HCT116 (cell line): ENCODE measurements around the gene ST6GAL2. TPM values are rescaled to one million over a fixed set of nuclear protein-coding genes. Genes with fewer than 3 reads are reported as not detected.

Experiments
- ATAC-seq: fragments of 200-7000 bp; cut with Tn5 transposase; 2 replicates; pipeline ENCODE4 v1.9.1; 2020; ENCODE audit warnings: mild to moderate bottlenecking, moderate library complexity
- BruUV-seq: library from RNA; stranded (reverse); fragments of 400-500 nt; replicated peaks from 2 replicates; lab custom pipeline; 2021; lab: Mats Ljungman, UMichigan
- CTCF ChIA-PET: fragments of 300-600 bp; sonication (Branson Sonifier 250); formaldehyde crosslinking; loops from one replicate; lab custom pipeline; 2021; ENCODE audit warnings: antibody characterized with exemption; lab: Charles Lee
- POLR2A ChIA-PET: fragments of 300-600, 350-600 bp; sonication (Branson Sonifier 250); formaldehyde crosslinking; loops from one replicate; lab custom pipeline; 2021; ENCODE audit warnings: antibody characterized with exemption; lab: Charles Lee
- RAD21 ChIA-PET, 2 experiments: fragments of 300-600 bp; sonication (Branson Sonifier 250); formaldehyde crosslinking; loops; one replicate each; lab custom pipeline; 2023; ENCODE audit warnings: low total read pairs in 2 of 2; ENCODE audit not compliant: uncharacterized antibody in 2 of 2, unreplicated experiment in 2 of 2, low non-redundant PET in 1 of 2; lab: Charles Lee
- DNase-seq: peaks from one replicate; pipeline ENCODE4 v3.0.0-alpha.2; 2010; ENCODE audit warnings: low read depth, low spot score
- H2AFZ ChIP-seq: fragments of 200-600 bp; shearing (Covaris generic), sonication (generic); 2 replicates; pipeline ENCODE4 v1.6.1; 2017; ENCODE audit warnings: low read depth, mixed run types, mixed read lengths, antibody characterized with exemption, low read length; ENCODE audit not compliant: poor library complexity, severe bottlenecking
- H3K27ac ChIP-seq: 2 replicates; pipeline ENCODE4 v1.5.1; 2012; ENCODE audit warnings: low read depth, low read length
- H3K27me3 ChIP-seq: fragments of 200-600 bp; sonication (generic); 2 replicates; pipeline ENCODE4 v1.6.1; 2016; ENCODE audit warnings: mixed run types, low read length, mixed read lengths; ENCODE audit not compliant: insufficient read depth
- H3K36me3 ChIP-seq, 2 experiments: fragments of 200-500 bp in 1 of 2; fragments of 200-600 bp in 1 of 2; sonication (Bioruptor generic) in 1 of 2; sonication (generic) in 1 of 2; 2 replicates each; pipeline versions ENCODE4 v1.5.1 to v1.6.1; 2014 to 2016; ENCODE audit warnings: low read length in 2 of 2, inconsistent platforms in 1 of 2, mixed read lengths in 1 of 2, mixed run types in 1 of 2; ENCODE audit not compliant: insufficient read depth in 2 of 2, control insufficient read depth in 1 of 2
- H3K4me1 ChIP-seq, 2 experiments: fragments of 200-600 bp in 1 of 2; sonication (generic) in 1 of 2; 2 replicates each; pipeline versions ENCODE4 v1.5.1 to v1.6.1; 2012 to 2017; ENCODE audit warnings: low read length in 2 of 2, inconsistent platforms in 1 of 2, mild to moderate bottlenecking in 1 of 2, mixed read lengths in 1 of 2, mixed run types in 1 of 2, moderate library complexity in 1 of 2; ENCODE audit not compliant: insufficient read depth in 2 of 2, control insufficient read depth in 1 of 2
- H3K4me2 ChIP-seq: fragments of 200-600 bp; sonication (generic); 2 replicates; pipeline ENCODE4 v1.6.1; 2017; ENCODE audit warnings: mixed run types, low read length, mixed read lengths
- H3K4me3 ChIP-seq, 2 experiments: fragments of 200-600 bp in 1 of 2; sonication (generic) in 1 of 2; replicated peaks in 1 of 2; 2 replicates each; pipeline ENCODE4 v1.5.1; 2011 to 2016; ENCODE audit warnings: low read length in 2 of 2, control low read depth in 1 of 2, low read depth in 1 of 2, mild to moderate bottlenecking in 1 of 2, mixed read lengths in 1 of 2, mixed run types in 1 of 2
- H3K79me2 ChIP-seq: fragments of 200-600 bp; sonication (generic); 2 replicates; pipeline ENCODE4 v1.6.1; 2017; ENCODE audit warnings: mild to moderate bottlenecking, mixed run types, low read length, moderate library complexity, mixed read lengths; ENCODE audit not compliant: insufficient read depth
- H3K9ac ChIP-seq: fragments of 200-600 bp; sonication (generic); 2 replicates; pipeline ENCODE4 v1.6.1; 2016; ENCODE audit warnings: low read length, mixed read lengths
- H3K9me2 ChIP-seq: fragments of 200-600 bp; sonication (generic), shearing (Covaris generic); 2 replicates; pipeline ENCODE4 v1.6.1; 2017; ENCODE audit warnings: mixed run types, mild to moderate bottlenecking, moderate library complexity; ENCODE audit not compliant: insufficient read depth
- H3K9me3 ChIP-seq, 2 experiments: fragments of 200-500 bp in 1 of 2; fragments of 200-600 bp in 1 of 2; sonication (Bioruptor generic) in 1 of 2; sonication (generic) in 1 of 2; 2 replicates each; pipeline ENCODE4 v1.6.1; 2014 to 2017; ENCODE audit warnings: low read length in 2 of 2, mixed read lengths in 2 of 2, inconsistent platforms in 1 of 2, low read depth in 1 of 2, mild to moderate bottlenecking in 1 of 2, mixed run types in 1 of 2, moderate library complexity in 1 of 2; ENCODE audit not compliant: control insufficient read depth in 1 of 2, insufficient read depth in 1 of 2
- H4K20me1 ChIP-seq: fragments of 200-600 bp; sonication (generic), shearing (Covaris generic); 2 replicates; pipeline ENCODE4 v1.6.1; 2017; ENCODE audit warnings: mixed run types, mild to moderate bottlenecking, moderate library complexity; ENCODE audit not compliant: insufficient read depth
- ATF3 ChIP-seq: IDR thresholded peaks from 2 replicates; pipeline ENCODE4 v1.6.1; 2012
- CEBPB ChIP-seq: IDR thresholded peaks from 2 replicates; pipeline ENCODE4 v1.6.1; 2012; ENCODE audit warnings: low read depth
- ELF1 ChIP-seq: IDR thresholded peaks from 2 replicates; pipeline ENCODE4 v1.6.1; 2012; ENCODE audit warnings: low read depth, borderline replicate concordance
- EZH2phosphoT487 ChIP-seq: fragments of 200-600 bp; IDR thresholded peaks from 2 replicates; pipeline ENCODE4 v1.6.1; 2018; ENCODE audit warnings: antibody characterized with exemption, borderline replicate concordance
- POLR2A ChIP-seq: IDR thresholded peaks from 2 replicates; pipeline ENCODE4 v1.7.0; 2011; ENCODE audit warnings: borderline replicate concordance; ENCODE audit not compliant: insufficient read depth, insufficient read length; ENCODE audit errors: extremely low read depth
- SIN3A ChIP-seq: IDR thresholded peaks from 2 replicates; pipeline ENCODE4 v1.6.1; 2012; ENCODE audit warnings: low read depth
- SP1 ChIP-seq: IDR thresholded peaks from 2 replicates; pipeline ENCODE4 v1.6.1; 2012; ENCODE audit warnings: low read depth
- SRF ChIP-seq: IDR thresholded peaks from 2 replicates; pipeline ENCODE4 v1.6.1; 2012; ENCODE audit warnings: low read depth
- ZNF274 ChIP-seq: fragments of 200-500 bp; sonication (Bioruptor generic); IDR thresholded peaks from 2 replicates; pipeline ENCODE4 v1.6.1; 2014; ENCODE audit warnings: mild to moderate bottlenecking, low read depth, low read length, inconsistent platforms
- intact Hi-C: fragments of 100-400 bp; cut with micrococcal nuclease; formaldehyde crosslinking; loops from 2 replicates; pipeline ENCODE4 v1.10.0; 2022
- total RNA-seq: library from RNA; stranded (reverse); gene quantifications from one replicate; pipeline ENCODE4 v1.2.1, GENCODE V29; 2021; ENCODE audit not compliant: unreplicated experiment
- TF ChIP-seq, protein P1 (sequence below), 3 experiments: fragments of 200-600 bp in 1 of 3; sonication (generic) in 1 of 3; IDR thresholded peaks in 2 of 3; conservative IDR thresholded peaks in 1 of 3; 2 replicates each; pipeline ENCODE4 v1.5.1; 2012 to 2017; ENCODE audit warnings: low read depth in 2 of 3, low read length in 2 of 3, antibody characterized with exemption in 1 of 3, borderline replicate concordance in 1 of 3, control low read depth in 1 of 3, mild to moderate bottlenecking in 1 of 3, mixed read lengths in 1 of 3, mixed run types in 1 of 3, moderate library complexity in 1 of 3; ENCODE audit not compliant: insufficient read depth in 1 of 3
- TF ChIP-seq, protein P2 (sequence below): IDR thresholded peaks from 2 replicates; pipeline ENCODE4 v1.6.1; 2012; ENCODE audit warnings: low read depth
- TF ChIP-seq, protein P3 (sequence below): IDR thresholded peaks from 2 replicates; pipeline ENCODE4 v1.6.1; 2011; ENCODE audit warnings: mild to moderate bottlenecking, low read length, moderate library complexity; ENCODE audit not compliant: insufficient replicate concordance; ENCODE audit errors: extremely low read depth

ST6GAL2 gene
- total RNA-seq, 1 experiment from 2014 or later = not detected

- H3K27me3 ChIP-seq = no peaks in the 10 kb centered on the region
- no peaks in the 10 kb centered on the region for H3K79me2 ChIP-seq
- DNase-seq (no peak), ATAC-seq (no peak)
- no peak overlapping the region for H3K9ac ChIP-seq
- RAD21 ChIA-PET = no interaction called here
- no peaks in the 10 kb centered on the region for H3K9me2 ChIP-seq
- H2AFZ ChIP-seq = no peak overlapping the region
- no peak for TF ChIP-seq SRF
- TF ChIP-seq ELF1 = no peak
- no peak for TF ChIP-seq ZNF274
- TF ChIP-seq CEBPB = no peak
- no peak for TF ChIP-seq SIN3A
- TF ChIP-seq POLR2A = no peak
- TF ChIP-seq, protein P1, sequence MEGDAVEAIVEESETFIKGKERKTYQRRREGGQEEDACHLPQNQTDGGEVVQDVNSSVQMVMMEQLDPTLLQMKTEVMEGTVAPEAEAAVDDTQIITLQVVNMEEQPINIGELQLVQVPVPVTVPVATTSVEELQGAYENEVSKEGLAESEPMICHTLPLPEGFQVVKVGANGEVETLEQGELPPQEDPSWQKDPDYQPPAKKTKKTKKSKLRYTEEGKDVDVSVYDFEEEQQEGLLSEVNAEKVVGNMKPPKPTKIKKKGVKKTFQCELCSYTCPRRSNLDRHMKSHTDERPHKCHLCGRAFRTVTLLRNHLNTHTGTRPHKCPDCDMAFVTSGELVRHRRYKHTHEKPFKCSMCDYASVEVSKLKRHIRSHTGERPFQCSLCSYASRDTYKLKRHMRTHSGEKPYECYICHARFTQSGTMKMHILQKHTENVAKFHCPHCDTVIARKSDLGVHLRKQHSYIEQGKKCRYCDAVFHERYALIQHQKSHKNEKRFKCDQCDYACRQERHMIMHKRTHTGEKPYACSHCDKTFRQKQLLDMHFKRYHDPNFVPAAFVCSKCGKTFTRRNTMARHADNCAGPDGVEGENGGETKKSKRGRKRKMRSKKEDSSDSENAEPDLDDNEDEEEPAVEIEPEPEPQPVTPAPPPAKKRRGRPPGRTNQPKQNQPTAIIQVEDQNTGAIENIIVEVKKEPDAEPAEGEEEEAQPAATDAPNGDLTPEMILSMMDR (IDR thresholded peaks at IDR 0.05 in 2 of 3, conservative IDR thresholded peaks at IDR 0.05 in 1 of 3; ENCODE audit: borderline replicate concordance in 1 of 3, insufficient read depth in 1 of 3, low read depth in 2 of 3, low read length in 2 of 3) = no peak
- TF ChIP-seq, protein P2, sequence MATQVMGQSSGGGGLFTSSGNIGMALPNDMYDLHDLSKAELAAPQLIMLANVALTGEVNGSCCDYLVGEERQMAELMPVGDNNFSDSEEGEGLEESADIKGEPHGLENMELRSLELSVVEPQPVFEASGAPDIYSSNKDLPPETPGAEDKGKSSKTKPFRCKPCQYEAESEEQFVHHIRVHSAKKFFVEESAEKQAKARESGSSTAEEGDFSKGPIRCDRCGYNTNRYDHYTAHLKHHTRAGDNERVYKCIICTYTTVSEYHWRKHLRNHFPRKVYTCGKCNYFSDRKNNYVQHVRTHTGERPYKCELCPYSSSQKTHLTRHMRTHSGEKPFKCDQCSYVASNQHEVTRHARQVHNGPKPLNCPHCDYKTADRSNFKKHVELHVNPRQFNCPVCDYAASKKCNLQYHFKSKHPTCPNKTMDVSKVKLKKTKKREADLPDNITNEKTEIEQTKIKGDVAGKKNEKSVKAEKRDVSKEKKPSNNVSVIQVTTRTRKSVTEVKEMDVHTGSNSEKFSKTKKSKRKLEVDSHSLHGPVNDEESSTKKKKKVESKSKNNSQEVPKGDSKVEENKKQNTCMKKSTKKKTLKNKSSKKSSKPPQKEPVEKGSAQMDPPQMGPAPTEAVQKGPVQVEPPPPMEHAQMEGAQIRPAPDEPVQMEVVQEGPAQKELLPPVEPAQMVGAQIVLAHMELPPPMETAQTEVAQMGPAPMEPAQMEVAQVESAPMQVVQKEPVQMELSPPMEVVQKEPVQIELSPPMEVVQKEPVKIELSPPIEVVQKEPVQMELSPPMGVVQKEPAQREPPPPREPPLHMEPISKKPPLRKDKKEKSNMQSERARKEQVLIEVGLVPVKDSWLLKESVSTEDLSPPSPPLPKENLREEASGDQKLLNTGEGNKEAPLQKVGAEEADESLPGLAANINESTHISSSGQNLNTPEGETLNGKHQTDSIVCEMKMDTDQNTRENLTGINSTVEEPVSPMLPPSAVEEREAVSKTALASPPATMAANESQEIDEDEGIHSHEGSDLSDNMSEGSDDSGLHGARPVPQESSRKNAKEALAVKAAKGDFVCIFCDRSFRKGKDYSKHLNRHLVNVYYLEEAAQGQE = no peak
- no peak for TF ChIP-seq EZH2phosphoT487
- no peak for TF ChIP-seq ATF3
- no peak for TF ChIP-seq SP1
- TF ChIP-seq, protein P3, sequence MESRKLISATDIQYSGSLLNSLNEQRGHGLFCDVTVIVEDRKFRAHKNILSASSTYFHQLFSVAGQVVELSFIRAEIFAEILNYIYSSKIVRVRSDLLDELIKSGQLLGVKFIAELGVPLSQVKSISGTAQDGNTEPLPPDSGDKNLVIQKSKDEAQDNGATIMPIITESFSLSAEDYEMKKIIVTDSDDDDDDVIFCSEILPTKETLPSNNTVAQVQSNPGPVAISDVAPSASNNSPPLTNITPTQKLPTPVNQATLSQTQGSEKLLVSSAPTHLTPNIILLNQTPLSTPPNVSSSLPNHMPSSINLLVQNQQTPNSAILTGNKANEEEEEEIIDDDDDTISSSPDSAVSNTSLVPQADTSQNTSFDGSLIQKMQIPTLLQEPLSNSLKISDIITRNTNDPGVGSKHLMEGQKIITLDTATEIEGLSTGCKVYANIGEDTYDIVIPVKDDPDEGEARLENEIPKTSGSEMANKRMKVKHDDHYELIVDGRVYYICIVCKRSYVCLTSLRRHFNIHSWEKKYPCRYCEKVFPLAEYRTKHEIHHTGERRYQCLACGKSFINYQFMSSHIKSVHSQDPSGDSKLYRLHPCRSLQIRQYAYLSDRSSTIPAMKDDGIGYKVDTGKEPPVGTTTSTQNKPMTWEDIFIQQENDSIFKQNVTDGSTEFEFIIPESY = no peak
- POLR2A ChIA-PET = no interaction called here
- no peaks in the 10 kb centered on the region for H3K4me1 ChIP-seq
- H3K4me3 ChIP-seq = no peak overlapping the region
- H3K4me2 ChIP-seq = no peak overlapping the region
- CTCF ChIA-PET = no interaction called here
- no peaks in the 10 kb centered on the region for H3K36me3 ChIP-seq
- H3K27ac ChIP-seq = no peak overlapping the region
- H3K9me3 ChIP-seq = peaks cover 0 to 10% of the 10 kb centered on the region in 2 experiments; a peak in 2 of 4 replicates
- intact Hi-C loops = no loop called here
- BruUV-seq = no TSS peak
- H4K20me1 ChIP-seq = no peaks in the 10 kb centered on the region
These were observed 34.7 kb downstream of the ST6GAL2 start for GRCh38 chr2:106851087-106851874.
